Measurements from ENCODE around the gene KCNMB1.

- TF ChIP-seq FOXM1 (IDR thresholded peaks at IDR 0.05; ENCODE audit: borderline replicate concordance) (no peak), ZNF384 (IDR thresholded peaks at IDR 0.05) (no peak), ELF4 (IDR thresholded peaks at IDR 0.05) (no peak), SP1 (IDR thresholded peaks at IDR 0.05) (no peak), BHLHE40 (IDR thresholded peaks at IDR 0.05; ENCODE audit: borderline replicate concordance) (no peak), SUZ12 (IDR thresholded peaks at IDR 0.05) (no peak), NFRKB (IDR thresholded peaks at IDR 0.05) (no peak), FOXK2 (IDR thresholded peaks at IDR 0.05) (no peak), PKNOX1 (IDR thresholded peaks at IDR 0.05) (no peak), TARDBP (IDR thresholded peaks at IDR 0.05) (no peak)
These were observed 27.1 kb downstream of the KCNMB1 start for GRCh38 chr5:170362102-170362501.

Measured in HEK293T (cell line).